ENCODE results near the gene KCNJ10. TPM values are rescaled to one million over a fixed set of nuclear protein-coding genes. Genes with fewer than 3 reads are reported as not detected.

Gene KCNJ10
- total and polyA plus RNA-seq, 2 experiments from 2014 or later = not detected

GRCh38 chr1:159952932-159953331, 117.0 kb downstream of the KCNJ10 start:
- 91% methylated on average over 5 of the region's 5 CpGs for WGBS (ENCODE audit: low lambda C conversion rate, missing lambda C conversion rate)
- no peaks in the 10 kb centered on the region for H3K9me3 ChIP-seq (ENCODE audit: low read depth)
- H3K27me3 ChIP-seq = peaks cover 5% of the 10 kb centered on the region
- no peaks in the 10 kb centered on the region for H3K9me2 ChIP-seq (replicated peaks; ENCODE audit: insufficient read depth)
- no peaks in the 10 kb centered on the region for H3K79me2 ChIP-seq
- H2AFZ ChIP-seq = no peak overlapping the region
- H4K20me1 ChIP-seq (ENCODE audit: insufficient read depth, poor library complexity, severe bottlenecking) = no peaks in the 10 kb centered on the region
- no peaks in the 10 kb centered on the region for H3K36me3 ChIP-seq (replicated peaks; ENCODE audit: insufficient read depth, low read depth)
- no peak for DNase-seq (ENCODE audit: low spot score)
- no peak overlapping the region for H3K4me2 ChIP-seq
- peaks cover 9% of the 10 kb centered on the region for H3K4me1 ChIP-seq (ENCODE audit: insufficient read depth)
- TF ChIP-seq EZH2phosphoT487 (IDR thresholded peaks at IDR 0.05; ENCODE audit: low read depth, severe bottlenecking, unreplicated experiment) (no peak), CTCF (IDR thresholded peaks at IDR 0.05; ENCODE audit: poor library complexity) (no peak), EZH2 (IDR thresholded peaks at IDR 0.05; ENCODE audit: borderline replicate concordance) (no peak)
- no peak overlapping the region for H3K27ac ChIP-seq
- no peak overlapping the region for H3K4me3 ChIP-seq

GRCh38 chr1:159951551-159951950, 118.4 kb downstream of the KCNJ10 start:
- Histone ChIP-seq H2AFZ (no peak overlapping the region), H3K4me3 (no peak overlapping the region), H3K9me2 (replicated peaks; ENCODE audit: insufficient read depth) (no peaks in the 10 kb centered on the region), H3K9me3 (ENCODE audit: low read depth) (no peaks in the 10 kb centered on the region), H3K79me2 (no peaks in the 10 kb centered on the region), H3K36me3 (replicated peaks; ENCODE audit: insufficient read depth, low read depth) (no peaks in the 10 kb centered on the region), H3K27ac (no peak overlapping the region), H4K20me1 (ENCODE audit: insufficient read depth, poor library complexity, severe bottlenecking) (no peaks in the 10 kb centered on the region), H3K27me3 (peaks cover 5% of the 10 kb centered on the region), H3K4me2 (no peak overlapping the region), H3K4me1 (ENCODE audit: insufficient read depth) (peaks cover 8% of the 10 kb centered on the region)
- no peak for TF ChIP-seq EZH2phosphoT487 (IDR thresholded peaks at IDR 0.05; ENCODE audit: low read depth, severe bottlenecking, unreplicated experiment)
- TF ChIP-seq EZH2 (IDR thresholded peaks at IDR 0.05; ENCODE audit: borderline replicate concordance) = no peak
- no peak for TF ChIP-seq CTCF (IDR thresholded peaks at IDR 0.05; ENCODE audit: poor library complexity)
- no peak for DNase-seq (ENCODE audit: low spot score)
- 91% methylated on average over 1 of the region's 1 CpG for WGBS (ENCODE audit: low lambda C conversion rate, missing lambda C conversion rate)

- H3K4me2 ChIP-seq = no peak overlapping the region
- TF ChIP-seq CTCF (IDR thresholded peaks at IDR 0.05; ENCODE audit: poor library complexity) (no peak), EZH2 (IDR thresholded peaks at IDR 0.05; ENCODE audit: borderline replicate concordance) (no peak), EZH2phosphoT487 (IDR thresholded peaks at IDR 0.05; ENCODE audit: low read depth, severe bottlenecking, unreplicated experiment) (no peak)
- no peaks in the 10 kb centered on the region for H3K36me3 ChIP-seq (replicated peaks; ENCODE audit: insufficient read depth, low read depth)
- H3K4me3 ChIP-seq = no peak overlapping the region
- WGBS (ENCODE audit: low lambda C conversion rate, missing lambda C conversion rate) = 40% methylated on average over 2 of the region's 2 CpGs
- H3K27me3 ChIP-seq = peaks cover 5% of the 10 kb centered on the region
- H3K27ac ChIP-seq = no peak overlapping the region
- H3K4me1 ChIP-seq (ENCODE audit: insufficient read depth) = peaks cover 9% of the 10 kb centered on the region
- H3K9me3 ChIP-seq (ENCODE audit: low read depth) = no peaks in the 10 kb centered on the region
- DNase-seq (ENCODE audit: low spot score) = no peak
- no peak overlapping the region for H2AFZ ChIP-seq
- no peaks in the 10 kb centered on the region for H3K79me2 ChIP-seq
- no peaks in the 10 kb centered on the region for H4K20me1 ChIP-seq (ENCODE audit: insufficient read depth, poor library complexity, severe bottlenecking)
- no peaks in the 10 kb centered on the region for H3K9me2 ChIP-seq (replicated peaks; ENCODE audit: insufficient read depth)
Observed at GRCh38 chr1:159951016-159951415, 118.9 kb downstream of the KCNJ10 start.

GRCh38 chr1:159949981-159950381, 120.0 kb downstream of the KCNJ10 start:
- Histone ChIP-seq H3K4me1 (ENCODE audit: insufficient read depth) (peaks cover 11% of the 10 kb centered on the region), H3K27me3 (peaks cover 5% of the 10 kb centered on the region), H3K27ac (no peak overlapping the region), H3K9me3 (ENCODE audit: low read depth) (no peaks in the 10 kb centered on the region), H3K79me2 (peaks cover 2% of the 10 kb centered on the region), H3K36me3 (replicated peaks; ENCODE audit: insufficient read depth, low read depth) (no peaks in the 10 kb centered on the region), H3K4me3 (no peak overlapping the region), H4K20me1 (ENCODE audit: insufficient read depth, poor library complexity, severe bottlenecking) (no peaks in the 10 kb centered on the region), H2AFZ (no peak overlapping the region), H3K9me2 (replicated peaks; ENCODE audit: insufficient read depth) (no peaks in the 10 kb centered on the region), H3K4me2 (no peak overlapping the region)
- 91% methylated on average over 4 of the region's 4 CpGs for WGBS (ENCODE audit: low lambda C conversion rate, missing lambda C conversion rate)
- no peak for TF ChIP-seq EZH2 (IDR thresholded peaks at IDR 0.05; ENCODE audit: borderline replicate concordance)
- no peak for TF ChIP-seq CTCF (IDR thresholded peaks at IDR 0.05; ENCODE audit: poor library complexity)
- no peak for TF ChIP-seq EZH2phosphoT487 (IDR thresholded peaks at IDR 0.05; ENCODE audit: low read depth, severe bottlenecking, unreplicated experiment)
- DNase-seq (ENCODE audit: low spot score) = no peak
